ENCODE data around the gene SCUBE1. TPM values are rescaled to one million over a fixed set of nuclear protein-coding genes. Genes with fewer than 3 reads are reported as not detected.

Gene SCUBE1
- total and polyA plus RNA-seq, 2 experiments from 2014 or later = 2.1 to 2.2 TPM

GRCh38 chr22:43179146-43179910, 163.8 kb downstream of the SCUBE1 start:
- no peaks in the 10 kb centered on the region for H4K20me1 ChIP-seq (ENCODE audit: insufficient read depth, poor library complexity, severe bottlenecking)
- peaks cover 9% of the 10 kb centered on the region for H3K4me1 ChIP-seq (ENCODE audit: insufficient read depth)
- no peak overlapping the region for H2AFZ ChIP-seq
- no peaks in the 10 kb centered on the region for H3K9me2 ChIP-seq (replicated peaks; ENCODE audit: insufficient read depth)
- no peaks in the 10 kb centered on the region for H3K27me3 ChIP-seq
- no peak overlapping the region for H3K27ac ChIP-seq
- TF ChIP-seq CTCF (IDR thresholded peaks at IDR 0.05; ENCODE audit: poor library complexity) (no peak), EZH2phosphoT487 (IDR thresholded peaks at IDR 0.05; ENCODE audit: low read depth, severe bottlenecking, unreplicated experiment) (no peak), EZH2 (IDR thresholded peaks at IDR 0.05; ENCODE audit: borderline replicate concordance) (no peak)
- WGBS (ENCODE audit: low lambda C conversion rate, missing lambda C conversion rate) = over 99% methylated on average over 25 of the region's 25 CpGs
- no peaks in the 10 kb centered on the region for H3K36me3 ChIP-seq (replicated peaks; ENCODE audit: insufficient read depth, low read depth)
- H3K9me3 ChIP-seq (ENCODE audit: low read depth) = no peaks in the 10 kb centered on the region
- no peak overlapping the region for H3K4me2 ChIP-seq
- DNase-seq (ENCODE audit: low spot score) = no peak
- H3K79me2 ChIP-seq = peaks cover 5% of the 10 kb centered on the region
- no peak overlapping the region for H3K4me3 ChIP-seq

- no peaks in the 10 kb centered on the region for H3K36me3 ChIP-seq (replicated peaks; ENCODE audit: insufficient read depth, low read depth)
- 93% methylated on average over 7 of the region's 7 CpGs for WGBS (ENCODE audit: low lambda C conversion rate, missing lambda C conversion rate)
These were observed 165.7 kb downstream of the SCUBE1 start for GRCh38 chr22:43177479-43177878.

GRCh38 chr22:43176090-43176489, 167.1 kb downstream of the SCUBE1 start:
- H2AFZ ChIP-seq = no peak overlapping the region
- no peak for DNase-seq (ENCODE audit: low spot score)
- H3K9me2 ChIP-seq (replicated peaks; ENCODE audit: insufficient read depth) = no peaks in the 10 kb centered on the region
- no peaks in the 10 kb centered on the region for H3K9me3 ChIP-seq (ENCODE audit: low read depth)
- TF ChIP-seq EZH2 (IDR thresholded peaks at IDR 0.05; ENCODE audit: borderline replicate concordance) = no peak
- no peak for TF ChIP-seq EZH2phosphoT487 (IDR thresholded peaks at IDR 0.05; ENCODE audit: low read depth, severe bottlenecking, unreplicated experiment)
- TF ChIP-seq CTCF (IDR thresholded peaks at IDR 0.05; ENCODE audit: poor library complexity) = no peak
- H4K20me1 ChIP-seq (ENCODE audit: insufficient read depth, poor library complexity, severe bottlenecking) = no peaks in the 10 kb centered on the region
- no peak overlapping the region for H3K4me3 ChIP-seq
- H3K36me3 ChIP-seq (replicated peaks; ENCODE audit: insufficient read depth, low read depth) = no peaks in the 10 kb centered on the region
- no peaks in the 10 kb centered on the region for H3K27me3 ChIP-seq
- WGBS (ENCODE audit: low lambda C conversion rate, missing lambda C conversion rate) = 95% methylated on average over 14 of the region's 15 CpGs
- no peak overlapping the region for H3K4me2 ChIP-seq
- H3K27ac ChIP-seq = no peak overlapping the region
- H3K4me1 ChIP-seq (ENCODE audit: insufficient read depth) = no peaks in the 10 kb centered on the region
- H3K79me2 ChIP-seq = no peaks in the 10 kb centered on the region

More at GRCh38 chr22:43177479-43177878, 165.7 kb downstream of the SCUBE1 start:
- Histone ChIP-seq H3K79me2 (no peaks in the 10 kb centered on the region), H3K27me3 (no peaks in the 10 kb centered on the region), H4K20me1 (ENCODE audit: insufficient read depth, poor library complexity, severe bottlenecking) (no peaks in the 10 kb centered on the region), H3K9me2 (replicated peaks; ENCODE audit: insufficient read depth) (no peaks in the 10 kb centered on the region), H3K9me3 (ENCODE audit: low read depth) (no peaks in the 10 kb centered on the region), H3K4me3 (no peak overlapping the region), H3K4me1 (ENCODE audit: insufficient read depth) (no peaks in the 10 kb centered on the region), H3K4me2 (no peak overlapping the region), H3K27ac (no peak overlapping the region), H2AFZ (no peak overlapping the region)
- TF ChIP-seq CTCF (IDR thresholded peaks at IDR 0.05; ENCODE audit: poor library complexity) (no peak), EZH2 (IDR thresholded peaks at IDR 0.05; ENCODE audit: borderline replicate concordance) (no peak), EZH2phosphoT487 (IDR thresholded peaks at IDR 0.05; ENCODE audit: low read depth, severe bottlenecking, unreplicated experiment) (no peak)
- no peak for DNase-seq (ENCODE audit: low spot score)
